Measurements from ENCODE around the gene TECTB. TPM values are rescaled to one million over a fixed set of nuclear protein-coding genes. Genes with fewer than 3 reads are reported as not detected.

The TECTB gene
- total RNA-seq, 1 donor from 2014 or later, result not detected

GRCh38 chr10:112271982-112272381, 11.2 kb upstream of the TECTB start:
- FAIRE-seq, result no peak
- DNase-seq (ENCODE audit: low spot score in 2 of 2), result no peak

GRCh38 chr10:112274831-112275230, 8.4 kb upstream of the TECTB start:
- DNase-seq (ENCODE audit: low spot score in 2 of 2), result no peak
- FAIRE-seq, result no peak

GRCh38 chr10:112275512-112276245, 7.5 kb upstream of the TECTB start:
- DNase-seq (ENCODE audit: low spot score in 2 of 2) (no peak), FAIRE-seq (no peak)

- FAIRE-seq, result no peak
These were observed 4.3 kb upstream of the TECTB start for GRCh38 chr10:112278871-112279270.

GRCh38 chr10:112279433-112279832, 3.8 kb upstream of the TECTB start:
- DNase-seq (ENCODE audit: low spot score in 2 of 2) (no peak), FAIRE-seq (no peak)

More at GRCh38 chr10:112278871-112279270, 4.3 kb upstream of the TECTB start:
- DNase-seq (ENCODE audit: low spot score in 2 of 2), result peak in 1 of 2 donors; percentile 10

- no peak for DNase-seq (ENCODE audit: low spot score in 2 of 2)
- FAIRE-seq, result no peak
These were observed 2.8 kb upstream of the TECTB start for GRCh38 chr10:112280205-112280921.

GRCh38 chr10:112282086-112282485, 1.1 kb upstream of the TECTB start:
- FAIRE-seq, result no peak
- no peak for DNase-seq (ENCODE audit: low spot score in 2 of 2)

- DNase-seq (ENCODE audit: low spot score in 2 of 2) (no peak), FAIRE-seq (no peak)
These were observed 3.9 kb downstream of the TECTB start for GRCh38 chr10:112286837-112287818.

GRCh38 chr10:112287844-112288243, 4.6 kb downstream of the TECTB start:
- FAIRE-seq (no peak), DNase-seq (ENCODE audit: low spot score in 2 of 2) (no peak)

GRCh38 chr10:112288486-112288885, 5.3 kb downstream of the TECTB start:
- DNase-seq (ENCODE audit: low spot score in 2 of 2), result peak in 1 of 2 donors; percentile 18
- FAIRE-seq, result no peak

GRCh38 chr10:112289373-112290053, 6.3 kb downstream of the TECTB start:
- FAIRE-seq (no peak), DNase-seq (ENCODE audit: low spot score in 2 of 2) (no peak)

GRCh38 chr10:112290054-112290373, 6.8 kb downstream of the TECTB start:
- DNase-seq (ENCODE audit: low spot score in 2 of 2) (no peak), FAIRE-seq (no peak)

GRCh38 chr10:112294169-112294568, 11.0 kb downstream of the TECTB start:
- no peak for DNase-seq (ENCODE audit: low spot score in 2 of 2)
- no peak for FAIRE-seq

GRCh38 chr10:112295853-112296830, 12.9 kb downstream of the TECTB start:
- DNase-seq (ENCODE audit: low spot score in 2 of 2) (peak in 1 of 2 donors; percentile 23), FAIRE-seq (no peak)

GRCh38 chr10:112296908-112297331, 13.7 kb downstream of the TECTB start:
- FAIRE-seq (no peak), DNase-seq (ENCODE audit: low spot score in 2 of 2) (no peak)

- DNase-seq (ENCODE audit: low spot score in 2 of 2) (no peak), FAIRE-seq (no peak)
These were observed 15.4 kb downstream of the TECTB start for GRCh38 chr10:112298581-112298980.

GRCh38 chr10:112299456-112299855, 16.3 kb downstream of the TECTB start:
- DNase-seq (ENCODE audit: low spot score in 2 of 2) (no peak), FAIRE-seq (no peak)

- DNase-seq (ENCODE audit: low spot score in 2 of 2), result no peak
- FAIRE-seq, result no peak
These were observed 19.1 kb downstream of the TECTB start for GRCh38 chr10:112302335-112302734.

- FAIRE-seq, result no peak
These were observed 20.3 kb downstream of the TECTB start for GRCh38 chr10:112303528-112303927.

More at GRCh38 chr10:112303528-112303927, 20.3 kb downstream of the TECTB start:
- no peak for DNase-seq (ENCODE audit: low spot score in 2 of 2)

All from frontal cortex (tissue), 4 donors.